ENCODE data around the gene LCN10. TPM values are rescaled to one million over a fixed set of nuclear protein-coding genes. Genes with fewer than 3 reads are reported as not detected.
A peak's percentile ranks its signal among the peaks of the same experiment; 100 is the strongest.
"Not testable (repeated sequence)": the region's sequence is repeated elsewhere in the genome, so short reads cannot be mapped to it uniquely, and the experiment has no call there.

Gene LCN10
- total RNA-seq, 1 donor from 2014 or later, result 7.7 TPM

DNA sequence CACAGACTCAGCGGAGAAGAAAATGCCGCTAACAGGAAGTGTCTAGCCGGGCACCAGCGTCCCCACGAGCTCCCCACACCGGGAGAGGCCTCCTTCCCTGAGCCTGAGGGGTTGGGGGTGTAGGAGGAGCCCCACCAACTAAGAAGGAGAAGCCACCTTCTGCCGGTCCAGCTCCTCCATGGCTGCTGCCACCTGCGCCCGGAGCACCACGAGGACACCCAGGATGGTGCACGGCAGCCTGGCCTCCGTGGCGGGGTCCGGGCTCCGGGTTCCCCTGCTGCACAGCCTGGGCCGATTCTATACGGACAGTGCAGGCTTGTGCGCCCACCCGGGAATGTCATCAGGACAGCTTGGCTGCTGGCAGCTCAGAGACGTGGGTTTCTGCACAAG lies 15.0 kb upstream of the LCN10 start:
- intact Hi-C loops (cut with DNase I), result no loop called here
- ATAC-seq (ENCODE audit: poor library complexity) (no peak), DNase-seq (no peak)

DNA sequence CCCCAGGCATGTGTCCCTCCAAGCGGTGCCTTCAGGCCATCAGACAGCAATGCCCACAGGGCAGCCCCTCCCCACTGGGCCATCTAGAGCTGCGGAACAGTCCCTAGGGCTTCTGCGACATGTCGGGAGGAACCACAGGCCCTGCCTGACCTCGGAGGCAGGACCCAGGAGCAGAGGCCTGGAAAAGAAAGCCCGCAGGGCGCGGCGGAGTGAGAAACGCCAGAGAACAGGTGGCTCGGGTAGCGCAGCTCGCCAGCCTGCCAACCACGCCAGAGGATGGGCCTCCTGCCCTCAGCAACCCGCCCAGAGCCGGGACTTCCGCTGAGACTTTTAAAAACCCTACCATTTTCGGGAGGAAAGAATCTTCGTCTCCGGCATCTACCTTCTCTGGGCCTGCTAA lies 14.6 kb upstream of the LCN10 start:
- no peak for ATAC-seq (ENCODE audit: poor library complexity)
- intact Hi-C loops (cut with DNase I), result no loop called here
- DNase-seq, result no peak

- ATAC-seq (ENCODE audit: poor library complexity) (no peak), DNase-seq (no peak)
- intact Hi-C loops (cut with DNase I), result no loop called here
Measured at GRCh38 chr9:136756836-136757235, 14.1 kb upstream of the LCN10 start.

- DNase-seq, result no peak
- no peak for ATAC-seq (ENCODE audit: poor library complexity)
- intact Hi-C loops (cut with DNase I), result no loop called here
Measured at GRCh38 chr9:136756134-136756438, 13.3 kb upstream of the LCN10 start.

DNA sequence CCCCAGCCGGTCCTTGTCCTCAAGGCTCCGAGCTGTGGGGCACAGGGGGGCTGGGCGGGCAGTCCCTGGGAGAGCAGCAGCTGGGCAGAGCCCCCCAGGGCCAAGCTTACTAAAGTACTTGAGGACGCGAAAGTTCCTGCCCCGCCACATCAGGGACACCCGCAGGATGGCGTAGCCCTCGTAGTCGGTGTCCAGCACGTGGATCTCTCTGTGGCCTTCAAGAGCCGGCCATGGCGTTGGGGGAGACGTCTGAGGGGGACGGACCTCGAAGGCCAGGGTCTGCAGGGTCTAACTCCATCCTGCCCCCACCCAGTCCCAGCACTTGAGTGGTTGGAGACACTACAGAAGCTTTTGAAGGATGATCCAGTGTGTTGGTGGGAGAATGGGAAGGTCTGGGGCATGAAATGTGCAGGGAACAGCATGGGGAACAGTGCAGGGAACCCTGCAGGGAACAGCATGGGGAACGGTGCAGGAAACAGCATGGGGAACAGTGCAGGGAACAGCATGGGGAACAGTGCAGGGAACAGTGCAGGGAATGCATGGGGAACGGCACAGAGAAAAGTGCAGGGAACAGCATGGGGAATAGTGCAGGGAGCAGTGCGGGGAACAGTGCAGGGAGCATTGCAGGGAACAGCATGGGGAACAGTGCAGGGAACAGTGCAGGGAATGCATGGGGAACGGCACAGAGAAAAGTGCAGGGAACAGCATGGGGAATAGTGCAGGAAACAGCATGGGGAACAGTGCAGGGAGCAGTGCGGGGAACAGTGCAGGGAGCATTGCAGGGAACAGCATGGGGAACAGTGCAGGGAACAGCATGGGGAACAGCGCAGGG lies 12.8 kb upstream of the LCN10 start:
- ATAC-seq (ENCODE audit: poor library complexity); DNase-seq; intact Hi-C loops (cut with DNase I): not testable (repeated sequence)

- intact Hi-C loops (cut with DNase I), result no loop called here
- DNase-seq (no peak), ATAC-seq (ENCODE audit: poor library complexity) (no peak)
Measured at GRCh38 chr9:136754626-136755301, 12.0 kb upstream of the LCN10 start.

GRCh38 chr9:136754059-136754572 lies 11.4 kb upstream of the LCN10 start:
- DNase-seq (no peak), ATAC-seq (ENCODE audit: poor library complexity) (no peak)
- intact Hi-C loops (cut with DNase I), result no loop called here

DNA sequence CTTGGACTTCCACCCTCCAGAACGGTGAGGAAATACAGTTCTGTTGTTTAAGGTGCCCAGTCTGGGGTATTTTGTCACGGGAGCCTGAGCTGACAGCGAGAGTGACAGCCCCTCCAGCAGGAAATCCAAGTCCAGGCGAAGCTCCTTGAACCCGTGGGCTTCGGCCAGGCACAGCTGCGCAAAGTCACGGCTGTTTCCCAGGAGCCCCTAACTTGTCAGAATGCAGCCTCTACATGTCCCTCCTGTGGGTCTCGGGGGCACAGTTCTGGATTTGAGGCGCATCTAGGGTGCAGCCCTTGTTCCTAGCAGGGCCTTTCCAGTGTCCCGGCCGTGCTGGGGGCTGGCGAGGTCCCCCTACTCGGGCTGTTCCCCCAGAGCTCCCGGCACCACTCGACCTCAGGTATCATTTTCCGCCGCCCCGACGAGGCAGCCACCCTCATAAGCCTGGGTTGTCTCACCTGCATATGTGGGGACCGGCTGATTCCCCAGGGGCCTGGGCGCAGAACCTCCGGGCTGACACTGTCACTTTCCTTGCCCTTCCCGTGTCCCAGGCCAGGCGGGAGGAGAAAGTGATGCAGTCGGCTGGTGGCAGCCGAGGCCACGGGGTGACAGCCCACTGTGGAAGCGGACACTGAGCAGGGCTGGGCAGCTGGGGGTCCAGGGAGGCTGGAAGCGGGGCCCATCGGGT lies 10.8 kb upstream of the LCN10 start:
- DNase-seq (no peak), ATAC-seq (ENCODE audit: poor library complexity) (no peak)
- intact Hi-C loops (cut with DNase I), result no loop called here

DNA sequence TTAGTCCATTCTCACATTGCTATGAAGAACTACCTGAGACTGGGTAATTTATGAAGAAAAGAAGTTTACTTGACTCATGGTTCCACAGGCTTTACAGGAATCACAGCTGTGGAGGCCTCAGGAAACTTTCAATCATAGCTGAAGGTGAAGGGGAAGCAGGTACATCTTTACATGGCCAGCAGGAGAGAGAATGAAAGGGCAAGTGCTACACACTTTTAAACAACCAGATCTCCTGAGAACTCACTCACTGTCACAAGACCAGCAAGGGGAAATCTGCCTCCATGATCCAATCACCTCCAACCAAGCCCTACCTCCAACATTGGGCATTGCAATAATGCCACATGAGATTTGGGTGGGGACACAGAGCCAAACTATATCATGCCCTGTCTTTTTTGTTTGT lies 9.1 kb upstream of the LCN10 start:
- intact Hi-C loops (cut with DNase I), result no loop called here
- DNase-seq (no peak), ATAC-seq (ENCODE audit: poor library complexity) (no peak)

DNA sequence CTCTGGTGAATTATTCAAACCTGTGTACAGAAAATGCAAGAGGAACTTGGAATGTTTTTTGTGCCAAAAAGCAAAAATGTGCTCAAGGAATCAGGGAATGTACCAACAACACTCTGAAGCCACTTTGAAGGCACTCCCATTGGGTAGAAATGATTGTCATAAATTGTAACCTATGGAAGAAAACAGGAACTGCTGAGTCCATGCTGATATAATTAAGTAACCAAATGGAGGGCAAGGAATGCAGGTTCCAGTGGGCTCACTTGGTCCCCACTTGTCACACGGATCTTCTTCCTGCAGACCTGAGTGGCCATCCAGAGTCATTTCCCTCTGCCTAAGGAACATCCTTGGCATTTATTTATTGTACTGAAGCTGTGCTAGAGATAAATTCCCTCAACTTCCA lies 8.5 kb upstream of the LCN10 start:
- no peak for ATAC-seq (ENCODE audit: poor library complexity)
- no peak for DNase-seq
- intact Hi-C loops (cut with DNase I), result no loop called here

- intact Hi-C loops (cut with DNase I), result no loop called here
- DNase-seq (no peak), ATAC-seq (ENCODE audit: poor library complexity) (no peak)
Measured at GRCh38 chr9:136750526-136750925, 7.8 kb upstream of the LCN10 start.

DNA sequence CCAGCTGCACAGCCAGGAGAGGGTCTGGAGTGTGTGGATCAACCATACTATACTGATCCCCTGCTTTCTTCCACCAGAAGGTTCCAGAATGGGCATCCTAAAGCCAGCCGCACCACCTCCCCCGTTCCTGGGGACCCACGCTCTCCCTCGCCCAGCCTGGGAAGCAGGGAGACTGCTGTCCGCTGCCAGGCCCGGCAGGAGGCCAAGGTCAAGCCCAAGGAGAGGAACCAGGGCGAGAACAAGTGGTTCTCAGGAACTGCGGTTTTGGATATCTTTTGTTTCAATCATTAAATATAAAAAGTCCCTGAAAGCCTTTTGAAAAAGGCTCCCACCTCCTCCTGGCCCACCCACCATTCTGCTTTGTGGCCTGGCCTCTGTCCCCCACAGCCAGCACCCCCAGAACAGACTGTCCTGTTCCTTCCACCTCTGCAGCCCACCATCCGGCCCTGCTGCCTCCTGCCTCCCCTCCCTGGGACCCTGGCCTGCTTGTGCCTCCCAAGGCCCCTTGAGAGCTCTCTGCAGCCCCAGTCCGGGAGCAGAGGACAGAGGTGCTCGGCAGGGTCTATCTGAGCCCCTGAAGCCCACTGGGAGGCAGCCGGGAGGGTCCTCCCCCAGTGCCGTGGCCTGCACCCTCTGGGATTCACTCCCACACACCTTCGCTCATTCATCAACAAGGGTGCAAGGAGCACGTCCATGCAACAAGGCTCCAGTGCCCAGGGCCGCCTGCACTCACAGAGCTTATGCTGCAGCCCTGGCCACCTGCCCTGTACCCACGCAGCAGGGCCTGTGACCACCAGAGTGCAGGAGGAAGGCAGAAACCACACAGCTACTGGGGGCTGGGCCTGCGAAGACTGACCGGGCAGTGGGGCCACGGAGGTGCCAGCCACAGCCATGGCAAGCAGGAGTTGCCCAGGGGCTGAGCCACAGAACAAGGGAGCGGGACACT lies 6.2 kb upstream of the LCN10 start:
- DNase-seq (peak; percentile 80), ATAC-seq (ENCODE audit: poor library complexity) (peak; percentile 75)
- intact Hi-C loops (cut with DNase I), result no loop called here

- ATAC-seq (ENCODE audit: poor library complexity) (peak; percentile 5), DNase-seq (no peak)
- intact Hi-C loops (cut with DNase I), result no loop called here
Measured at GRCh38 chr9:136748201-136748600, 5.5 kb upstream of the LCN10 start, which contains the start of gene LCN6. TSS of gene LCN6 (minus strand) at chr9:136748525. CDS start at chr9:136748483, 42 bp downstream.

GRCh38 chr9:136747161-136748060 lies 4.7 kb upstream of the LCN10 start:
- intact Hi-C loops (cut with DNase I), result no loop called here
- ATAC-seq (ENCODE audit: poor library complexity) (no peak), DNase-seq (no peak)

DNA sequence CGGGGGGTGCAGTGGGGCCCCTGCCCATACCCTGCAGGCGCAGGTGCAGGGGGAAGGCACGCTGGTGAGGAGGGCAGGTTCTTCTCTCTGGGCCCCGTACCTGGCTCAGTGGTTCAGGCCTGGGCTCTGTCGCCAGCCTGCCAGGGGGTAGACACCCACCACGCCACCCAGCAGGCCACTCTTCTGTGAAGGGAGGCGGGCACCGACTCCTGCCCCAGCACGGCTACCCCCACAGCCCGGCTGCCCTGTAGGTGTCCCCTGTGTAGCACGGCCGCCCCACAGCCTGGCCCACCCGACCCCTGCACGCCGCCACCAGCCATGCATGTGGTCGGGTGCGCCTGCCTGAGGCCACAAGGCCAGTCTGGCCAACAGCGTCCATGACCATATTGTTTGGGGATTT lies 3.9 kb upstream of the LCN10 start:
- intact Hi-C loops (cut with DNase I), result no loop called here
- DNase-seq (no peak), ATAC-seq (ENCODE audit: poor library complexity) (no peak)

- DNase-seq (no peak), ATAC-seq (ENCODE audit: poor library complexity) (no peak)
- intact Hi-C loops (cut with DNase I), result no loop called here
Measured at GRCh38 chr9:136746155-136746490, 3.4 kb upstream of the LCN10 start.

DNA sequence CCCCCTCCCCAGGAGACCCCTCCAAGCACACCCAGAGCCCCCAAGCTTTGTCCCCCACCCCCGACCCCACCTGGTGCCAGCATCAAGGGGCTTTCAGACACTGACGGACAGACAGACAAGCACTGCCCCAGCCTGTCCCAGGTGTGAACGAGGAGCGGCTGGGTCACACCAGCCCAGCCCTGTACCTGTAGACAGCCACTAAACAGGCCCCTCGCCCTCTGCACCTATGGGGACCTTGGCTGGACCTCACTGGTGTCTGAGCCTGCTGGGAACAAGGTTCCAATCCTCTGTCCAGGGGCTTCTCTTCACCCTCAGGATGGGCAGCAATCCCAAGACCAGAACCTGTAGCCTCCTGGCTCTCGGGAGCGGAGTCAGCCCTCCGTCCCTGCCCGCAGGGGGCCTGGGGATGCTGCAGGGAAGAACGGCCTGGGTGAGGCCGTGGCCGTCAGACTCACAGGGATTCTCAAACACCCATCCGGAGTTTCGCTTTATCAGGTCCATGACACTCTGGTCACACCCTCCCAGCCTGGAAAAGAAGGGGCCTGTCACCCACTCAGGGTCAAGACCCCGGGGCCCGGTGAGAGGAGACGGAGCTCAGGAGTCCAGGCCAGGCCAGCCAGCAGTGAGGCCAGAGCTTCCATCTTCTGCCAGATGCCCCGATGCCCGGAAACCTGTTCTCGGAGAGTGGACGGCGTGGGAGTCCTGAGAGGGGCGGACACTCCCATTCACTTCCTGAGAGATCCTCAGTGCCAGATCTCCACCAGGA lies 2.8 kb upstream of the LCN10 start:
- DNase-seq, result no peak
- intact Hi-C loops (cut with DNase I), result no loop called here
- no peak for ATAC-seq (ENCODE audit: poor library complexity)
